MCF 10A (cell line): ENCODE measurements around the gene CYP27A1. TPM values are rescaled to one million over a fixed set of nuclear protein-coding genes. Genes with fewer than 3 reads are reported as not detected.

Experiments
- BruUV-seq: library from RNA; stranded (reverse); fragments of 400-500 nt; replicated peaks from 2 replicates; lab custom pipeline; 2021; lab: Mats Ljungman, UMichigan
- CTCF ChIA-PET: fragments of 300-600 bp; sonication (Branson Sonifier 250); formaldehyde crosslinking; extraction: SDS; loops from one replicate; lab custom pipeline; 2021; ENCODE audit warnings: antibody characterized with exemption, inconsistent platforms; lab: Yijun Ruan, JAX
- POLR2A ChIA-PET: fragments of 300-600, 350-650 bp; sonication (Branson Sonifier 250); formaldehyde crosslinking; extraction: SDS; loops from one replicate; lab custom pipeline; 2020; ENCODE audit warnings: antibody characterized with exemption, inconsistent platforms; lab: Yijun Ruan, JAX
- DNase-seq: peaks from one replicate; pipeline ENCODE4 v3.0.0-alpha.2; 2018; ENCODE audit not compliant: unreplicated experiment
- H3K27ac Mint-ChIP-seq: one replicate; pipeline ENCODE4 v1.8.0; 2022; ENCODE audit warnings: mild to moderate bottlenecking, low read depth, mixed read lengths; ENCODE audit not compliant: unreplicated experiment
- H3K27me3 Mint-ChIP-seq: one replicate; pipeline ENCODE4 v1.8.0; 2022; ENCODE audit warnings: mixed read lengths; ENCODE audit not compliant: insufficient read depth, unreplicated experiment
- H3K36me3 Mint-ChIP-seq: one replicate; pipeline ENCODE4 v1.8.0; 2022; ENCODE audit warnings: mild to moderate bottlenecking, moderate library complexity, mixed read lengths; ENCODE audit not compliant: insufficient read depth, unreplicated experiment
- H3K4me1 Mint-ChIP-seq: one replicate; pipeline ENCODE4 v1.8.0; 2022; ENCODE audit warnings: mixed read lengths; ENCODE audit not compliant: insufficient read depth, unreplicated experiment
- H3K4me3 Mint-ChIP-seq: one replicate; pipeline ENCODE4 v1.8.0; 2022; ENCODE audit warnings: mild to moderate bottlenecking, moderate library complexity, mixed read lengths; ENCODE audit not compliant: unreplicated experiment
- H3K9me3 Mint-ChIP-seq: one replicate; pipeline ENCODE4 v1.8.0; 2022; ENCODE audit warnings: mixed read lengths; ENCODE audit not compliant: unreplicated experiment
- intact Hi-C: fragments of 100-400 bp; cut with micrococcal nuclease; formaldehyde crosslinking; loops from 2 replicates; pipeline ENCODE4 v1.14.1; 2022
- total RNA-seq: library from RNA; stranded (reverse); gene quantifications from 2 replicates; pipeline ENCODE4 v1.2.3, GENCODE V29; 2022
- TF ChIP-seq, protein P1 (sequence below): fragments of 200-600 bp; IDR thresholded peaks from one replicate; pipeline ENCODE4 v1.8.0; 2022; ENCODE audit warnings: antibody characterized with exemption, mild to moderate bottlenecking; ENCODE audit not compliant: unreplicated experiment

Gene CYP27A1
- total RNA-seq, 1 experiment from 2014 or later: not detected

DNA sequence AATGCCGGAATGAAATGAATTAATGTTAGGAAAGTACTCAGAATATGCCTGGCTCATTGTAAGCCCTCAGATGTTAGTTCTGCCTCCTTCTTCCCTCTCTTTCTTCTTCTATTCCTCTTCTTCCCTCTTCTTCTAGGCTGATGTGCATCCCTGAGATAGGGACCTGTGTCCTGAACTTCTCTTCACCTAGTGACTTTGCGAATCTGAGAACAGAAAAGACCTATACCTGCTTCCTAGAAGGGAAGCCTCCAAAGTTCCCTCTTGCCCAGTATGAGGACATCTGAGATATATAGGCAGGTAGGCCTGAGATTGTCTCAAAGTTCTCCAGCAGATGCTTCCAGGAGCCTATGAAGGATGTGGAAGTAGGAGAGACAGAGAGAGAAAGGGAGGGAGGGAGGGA is 8.1 kb upstream of the CYP27A1 start:
- Mint-ChIP-seq H3K27ac (no peak overlapping the region), H3K9me3 (peaks cover 15% of the 10 kb centered on the region), H3K27me3 (no peaks in the 10 kb centered on the region), H3K4me1 (no peaks in the 10 kb centered on the region), H3K4me3 (no peak overlapping the region), H3K36me3 (peaks cover 12% of the 10 kb centered on the region)
- TF ChIP-seq, protein P1, sequence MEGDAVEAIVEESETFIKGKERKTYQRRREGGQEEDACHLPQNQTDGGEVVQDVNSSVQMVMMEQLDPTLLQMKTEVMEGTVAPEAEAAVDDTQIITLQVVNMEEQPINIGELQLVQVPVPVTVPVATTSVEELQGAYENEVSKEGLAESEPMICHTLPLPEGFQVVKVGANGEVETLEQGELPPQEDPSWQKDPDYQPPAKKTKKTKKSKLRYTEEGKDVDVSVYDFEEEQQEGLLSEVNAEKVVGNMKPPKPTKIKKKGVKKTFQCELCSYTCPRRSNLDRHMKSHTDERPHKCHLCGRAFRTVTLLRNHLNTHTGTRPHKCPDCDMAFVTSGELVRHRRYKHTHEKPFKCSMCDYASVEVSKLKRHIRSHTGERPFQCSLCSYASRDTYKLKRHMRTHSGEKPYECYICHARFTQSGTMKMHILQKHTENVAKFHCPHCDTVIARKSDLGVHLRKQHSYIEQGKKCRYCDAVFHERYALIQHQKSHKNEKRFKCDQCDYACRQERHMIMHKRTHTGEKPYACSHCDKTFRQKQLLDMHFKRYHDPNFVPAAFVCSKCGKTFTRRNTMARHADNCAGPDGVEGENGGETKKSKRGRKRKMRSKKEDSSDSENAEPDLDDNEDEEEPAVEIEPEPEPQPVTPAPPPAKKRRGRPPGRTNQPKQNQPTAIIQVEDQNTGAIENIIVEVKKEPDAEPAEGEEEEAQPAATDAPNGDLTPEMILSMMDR: no peak
- ChIA-PET CTCF (no interaction called here), POLR2A (no interaction called here)
- no TSS peak for BruUV-seq
- DNase-seq: no peak
- intact Hi-C loops: no loop called here

DNA sequence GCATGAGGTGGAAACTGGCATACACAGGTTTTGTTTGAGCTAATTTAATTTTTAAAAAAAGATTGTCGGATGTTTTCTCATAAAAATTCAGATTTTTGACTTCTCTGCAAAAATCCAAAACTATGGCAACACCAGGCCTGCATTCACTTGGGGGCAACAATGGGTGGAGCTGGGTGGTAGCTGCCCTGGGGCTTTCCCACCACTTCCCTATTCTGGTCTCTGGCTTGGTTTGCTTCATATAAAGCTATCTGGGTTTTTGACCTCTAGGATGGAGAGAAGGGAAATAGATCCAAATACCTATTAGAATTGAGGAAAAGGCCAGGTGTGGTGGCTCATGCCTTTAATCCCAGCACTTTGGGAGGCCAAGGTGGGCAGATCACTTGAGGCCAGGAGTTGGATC is 5.5 kb upstream of the CYP27A1 start:
- no peaks in the 10 kb centered on the region for H3K4me1 Mint-ChIP-seq
- no peak overlapping the region for H3K27ac Mint-ChIP-seq
- intact Hi-C loops: no loop called here
- peaks cover 8% of the 10 kb centered on the region for H3K36me3 Mint-ChIP-seq
- peaks cover 15% of the 10 kb centered on the region for H3K9me3 Mint-ChIP-seq
- TF ChIP-seq, protein P1: no peak
- no peaks in the 10 kb centered on the region for H3K27me3 Mint-ChIP-seq
- ChIA-PET POLR2A (no interaction called here), CTCF (interaction anchor here (0.6 to 0.9 kb wide), 2 partner anchors 77 to 254 kb away, joined by 3 read pairs; no protein-coding TSS in a partner anchor)
- DNase-seq: no peak
- no TSS peak for BruUV-seq
- H3K4me3 Mint-ChIP-seq: no peak overlapping the region

DNA sequence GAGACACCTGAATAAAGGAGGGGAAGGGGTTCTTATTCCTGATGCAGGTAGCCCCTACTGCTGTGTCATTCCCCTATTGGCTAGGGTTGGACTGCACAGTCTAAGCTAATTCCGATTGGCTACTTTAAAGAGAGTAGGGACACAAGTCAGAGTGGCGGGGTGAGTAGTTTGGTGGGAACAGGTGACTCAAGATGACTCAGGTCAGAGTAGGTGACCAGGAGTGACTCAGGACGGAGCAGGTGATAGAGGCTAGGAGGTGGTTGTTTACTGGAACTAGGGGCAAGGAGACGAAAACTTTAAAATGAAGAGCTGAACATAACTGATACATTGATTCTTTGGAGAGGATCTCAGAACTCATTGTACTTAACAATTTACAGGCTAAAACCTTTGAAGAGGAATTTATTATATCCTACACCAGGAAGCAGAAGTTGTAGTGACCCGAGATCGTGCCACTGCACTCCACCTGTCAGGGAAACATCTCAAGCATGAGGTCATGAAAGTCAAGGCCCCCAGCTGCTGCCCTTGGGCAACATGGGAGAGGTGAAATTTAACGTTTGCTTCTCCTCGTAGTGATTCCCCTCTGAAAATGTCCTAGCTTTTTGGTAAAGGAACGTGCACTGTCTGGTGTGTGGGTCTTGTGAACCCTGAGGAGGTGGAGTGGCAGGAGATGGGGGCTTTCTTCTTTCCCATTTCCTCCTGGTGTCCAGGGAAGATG is 4.5 kb upstream of the CYP27A1 start:
- H3K4me3 Mint-ChIP-seq: no peak overlapping the region

DNA sequence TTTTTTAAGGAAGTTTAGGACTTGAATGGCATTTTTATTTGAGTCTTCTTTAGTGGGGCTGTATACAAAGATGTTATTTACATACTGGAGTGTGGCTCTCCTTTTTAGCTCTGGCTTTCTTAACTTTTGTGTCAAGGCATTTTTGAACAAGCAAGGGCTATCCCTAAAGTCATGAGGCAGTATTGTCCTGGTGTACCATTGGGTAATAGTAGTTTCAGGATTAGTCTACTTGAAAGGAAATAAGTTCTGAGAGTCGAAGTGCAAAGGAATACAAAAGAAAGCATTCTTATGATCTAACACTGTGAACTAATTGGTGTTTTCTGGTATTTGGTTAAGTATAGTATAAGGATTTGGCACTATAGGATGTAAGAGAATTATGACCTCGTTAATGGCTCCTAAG is 1.9 kb upstream of the CYP27A1 start:
- H3K27ac Mint-ChIP-seq: no peak overlapping the region
- intact Hi-C loops: no loop called here
- H3K27me3 Mint-ChIP-seq: no peaks in the 10 kb centered on the region
- no TSS peak for BruUV-seq
- no peaks in the 10 kb centered on the region for H3K4me1 Mint-ChIP-seq
- no peak for DNase-seq
- H3K9me3 Mint-ChIP-seq: peaks cover 15% of the 10 kb centered on the region
- CTCF ChIA-PET: no interaction called here
- POLR2A ChIA-PET: interaction anchor here (1.2 kb wide), 1 partner anchor 48 kb away, joined by 4 read pairs; no protein-coding TSS in a partner anchor
- no peak overlapping the region for H3K4me3 Mint-ChIP-seq
- peaks cover 3% of the 10 kb centered on the region for H3K36me3 Mint-ChIP-seq
- TF ChIP-seq, protein P1: no peak

More for the DNA sequence above, 4.5 kb upstream of the CYP27A1 start:
- Mint-ChIP-seq H3K27me3 (no peaks in the 10 kb centered on the region), H3K36me3 (peaks cover 8% of the 10 kb centered on the region), H3K4me1 (no peaks in the 10 kb centered on the region), H3K27ac (no peak overlapping the region), H3K9me3 (peaks cover 15% of the 10 kb centered on the region)
- CTCF ChIA-PET: interaction anchor here (0.6 kb wide), 2 partner anchors 65 to 253 kb away, joined by 3 read pairs; no protein-coding TSS in a partner anchor
- intact Hi-C loops: no loop called here
- POLR2A ChIA-PET: no interaction called here
- TF ChIP-seq, protein P1: no peak
- no peak for DNase-seq
- BruUV-seq: no TSS peak
